Urinary bladder (tissue), 4 donors: ENCODE measurements around the gene MARCOL. TPM values are rescaled to one million over a fixed set of nuclear protein-coding genes. Genes with fewer than 3 reads are reported as not detected.
"Not testable (repeated sequence)": the region's sequence is repeated elsewhere in the genome, so short reads cannot be mapped to it uniquely, and the experiment has no call there.

ENCODE experiments used
- DNase-seq: peaks from one replicate; pipeline ENCODE4 v3.0.0-alpha.2; 2015; ENCODE audit errors: extremely low spot score
- H3K27ac ChIP-seq: one replicate; pipeline ENCODE4 v1.5.1; 2013; ENCODE audit warnings: low read depth, mild to moderate bottlenecking, moderate library complexity
- H3K36me3 ChIP-seq: one replicate; pipeline ENCODE4 v1.6.1; 2013; ENCODE audit warnings: mild to moderate bottlenecking, moderate library complexity; ENCODE audit not compliant: insufficient read depth
- H3K4me1 ChIP-seq: one replicate; pipeline ENCODE4 v1.6.1; 2013; ENCODE audit warnings: mild to moderate bottlenecking, moderate library complexity; ENCODE audit not compliant: insufficient read depth
- H3K4me3 ChIP-seq: one replicate; pipeline ENCODE4 v1.5.1; 2013; ENCODE audit warnings: low read depth, low read length
- WGBS: extraction: QIAGEN DNeasy Blood & Tissue Kit; methylation state at CpG from one replicate; pipeline ENCODE4 v1.1.7; 2013; 5-methylcytosine and 5-hydroxymethylcytosine counted together
- polyA plus RNA-seq: library from polyadenylated mRNA; stranded (reverse); fragments of 200-250 nt; gene quantifications from one replicate; pipeline ENCODE4 v1.2.3, GENCODE V29; 2013
- total RNA-seq: library from RNA; depleted of rRNA; stranded (reverse); fragments of >200 nt; gene quantifications from one replicate; pipeline ENCODE4 v1.2.3, GENCODE V29; 2014
- donor health status: healthy with polysubstance abuse.
- donor health status: healthy.

Gene MARCOL
- total and polyA plus RNA-seq, 2 donors, result not detected

GRCh38 chr5:148228392-148228984, 9.8 kb upstream of the MARCOL start:
- no peak overlapping the region for H3K4me3 ChIP-seq
- no peaks in the 10 kb centered on the region for H3K36me3 ChIP-seq
- 88% methylated on average over 3 of the region's 3 CpGs for WGBS
- H3K4me1 ChIP-seq, result no peaks in the 10 kb centered on the region
- no peak for DNase-seq
- no peak overlapping the region for H3K27ac ChIP-seq

GRCh38 chr5:148229840-148230239, 8.5 kb upstream of the MARCOL start:
- Histone ChIP-seq H3K4me1 (no peaks in the 10 kb centered on the region), H3K4me3 (no peak overlapping the region), H3K36me3 (no peaks in the 10 kb centered on the region), H3K27ac (no peak overlapping the region)
- DNase-seq, result no peak

GRCh38 chr5:148230240-148230639, 8.1 kb upstream of the MARCOL start:
- H3K4me1 ChIP-seq, result no peaks in the 10 kb centered on the region
- no peaks in the 10 kb centered on the region for H3K36me3 ChIP-seq
- H3K4me3 ChIP-seq, result no peak overlapping the region
- DNase-seq, result no peak
- no peak overlapping the region for H3K27ac ChIP-seq
- 91% methylated on average over 7 of the region's 7 CpGs for WGBS

- H3K36me3 ChIP-seq, result no peaks in the 10 kb centered on the region
- H3K4me1 ChIP-seq, result no peaks in the 10 kb centered on the region
- 15% methylated on average over 4 of the region's 4 CpGs for WGBS
- H3K4me3 ChIP-seq, result no peak overlapping the region
- DNase-seq, result no peak
- no peak overlapping the region for H3K27ac ChIP-seq
These were observed 424 bp upstream of the MARCOL start for GRCh38 chr5:148237785-148238417.

GRCh38 chr5:148248894-148249293, 10.6 kb downstream of the MARCOL start:
- DNase-seq, result no peak
- WGBS, result 77% methylated on average over 2 of the region's 2 CpGs
- H3K36me3 ChIP-seq, result no peaks in the 10 kb centered on the region
- no peaks in the 10 kb centered on the region for H3K4me1 ChIP-seq
- no peak overlapping the region for H3K27ac ChIP-seq
- no peak overlapping the region for H3K4me3 ChIP-seq

GRCh38 chr5:148255456-148255855, 17.1 kb downstream of the MARCOL start:
- no peak overlapping the region for H3K4me3 ChIP-seq
- H3K27ac ChIP-seq, result no peak overlapping the region
- H3K4me1 ChIP-seq, result no peaks in the 10 kb centered on the region
- no peaks in the 10 kb centered on the region for H3K36me3 ChIP-seq
- DNase-seq, result no peak

GRCh38 chr5:148259288-148259687, 21.0 kb downstream of the MARCOL start:
- no peak for DNase-seq
- Histone ChIP-seq H3K4me1 (no peaks in the 10 kb centered on the region), H3K27ac (no peak overlapping the region), H3K36me3 (no peaks in the 10 kb centered on the region), H3K4me3 (no peak overlapping the region)
- WGBS, result 81% methylated on average over 2 of the region's 2 CpGs

- Histone ChIP-seq H3K4me3 (no peak overlapping the region), H3K4me1 (no peaks in the 10 kb centered on the region), H3K36me3 (no peaks in the 10 kb centered on the region), H3K27ac (no peak overlapping the region)
- DNase-seq, result no peak
These were observed 22.9 kb downstream of the MARCOL start for GRCh38 chr5:148261221-148261620.

- H3K4me1 ChIP-seq, result no peaks in the 10 kb centered on the region
- no peak for DNase-seq
- WGBS, result 50% methylated on average over 3 of the region's 3 CpGs
- no peaks in the 10 kb centered on the region for H3K36me3 ChIP-seq
- H3K27ac ChIP-seq, result no peak overlapping the region
- no peak overlapping the region for H3K4me3 ChIP-seq
These were observed 29.6 kb downstream of the MARCOL start for GRCh38 chr5:148267962-148268361.

GRCh38 chr5:148268566-148268965, 30.2 kb downstream of the MARCOL start, which contains the start of gene SPINK13:
Gene SPINK13, plus strand, starts transcription at chr5:148268794. Its CDS starts 1,279 bp downstream, at chr5:148270073.
- Histone ChIP-seq H3K27ac (no peak within 1 kb of the TSS), H3K36me3 (no peaks in the 10 kb centered on the region), H3K4me1 (no peaks in the 10 kb centered on the region), H3K4me3 (no peak within 1 kb of the TSS)
- 73% methylated on average over 4 of the region's 4 CpGs for WGBS
- no peak for DNase-seq

GRCh38 chr5:148275129-148275528, 36.8 kb downstream of the MARCOL start:
- not testable (repeated sequence) for DNase-seq, H3K4me3 ChIP-seq, H3K4me1 ChIP-seq, H3K27ac ChIP-seq, H3K36me3 ChIP-seq
- 94% methylated on average over 2 of the region's 2 CpGs for WGBS

- H3K4me3 ChIP-seq, H3K36me3 ChIP-seq, H3K4me1 ChIP-seq, H3K27ac ChIP-seq, DNase-seq: not testable (repeated sequence)
- WGBS, result 24% methylated on average over 5 of the region's 5 CpGs
These were observed 42.6 kb downstream of the MARCOL start for GRCh38 chr5:148280893-148281292.

- DNase-seq, H3K4me1 ChIP-seq, H3K4me3 ChIP-seq, H3K27ac ChIP-seq, H3K36me3 ChIP-seq: not testable (repeated sequence)
- 89% methylated on average over 4 of the region's 4 CpGs for WGBS
These were observed 43.0 kb downstream of the MARCOL start for GRCh38 chr5:148281336-148281735.

- Histone ChIP-seq H3K4me3 (no peak overlapping the region), H3K4me1 (no peaks in the 10 kb centered on the region), H3K27ac (no peak overlapping the region), H3K36me3 (peaks cover 2% of the 10 kb centered on the region)
- no peak for DNase-seq
- 49% methylated on average over 6 of the region's 6 CpGs for WGBS
These were observed 52.2 kb downstream of the MARCOL start for GRCh38 chr5:148290271-148291195.
